NCI-H2196 treated with DMSO at 0.1 percent for 48 hours (cell line): ENCODE measurements around the gene CDK2.
A peak's percentile ranks its signal among the peaks of the same experiment; 100 is the strongest.
"Not testable (repeated sequence)": the region's sequence is repeated elsewhere in the genome, so short reads cannot be mapped to it uniquely, and the experiment has no call there.

Experiments
- DNase-seq: peaks from one replicate; lab custom pipeline; 2025; ENCODE audit not compliant: unreplicated experiment; lab: John Stamatoyannopoulos, UW

Gene CDK2

GRCh38 chr12:55978393-55978792 lies 11.8 kb downstream of the CDK2 start:
- DNase-seq = no peak

DNA sequence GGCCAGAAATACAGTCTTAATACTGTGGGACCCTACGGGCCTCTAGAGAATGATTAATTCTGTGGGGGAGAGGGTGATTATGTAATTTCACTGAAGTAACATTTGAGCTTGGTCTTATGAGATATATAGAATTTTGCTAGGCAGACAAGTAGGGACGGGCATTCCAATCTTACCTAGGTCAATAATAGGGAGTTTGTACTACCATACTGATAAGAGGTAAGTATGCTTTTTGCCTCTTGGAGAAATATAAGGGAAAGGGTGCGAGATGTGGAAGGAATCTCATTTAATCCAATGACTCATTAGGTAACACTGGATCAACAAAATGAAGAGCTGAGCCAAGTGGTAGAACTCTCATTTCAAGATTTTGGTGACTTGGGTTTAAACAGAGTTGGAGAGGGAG lies 12.4 kb downstream of the CDK2 start:
- no peak for DNase-seq

DNA sequence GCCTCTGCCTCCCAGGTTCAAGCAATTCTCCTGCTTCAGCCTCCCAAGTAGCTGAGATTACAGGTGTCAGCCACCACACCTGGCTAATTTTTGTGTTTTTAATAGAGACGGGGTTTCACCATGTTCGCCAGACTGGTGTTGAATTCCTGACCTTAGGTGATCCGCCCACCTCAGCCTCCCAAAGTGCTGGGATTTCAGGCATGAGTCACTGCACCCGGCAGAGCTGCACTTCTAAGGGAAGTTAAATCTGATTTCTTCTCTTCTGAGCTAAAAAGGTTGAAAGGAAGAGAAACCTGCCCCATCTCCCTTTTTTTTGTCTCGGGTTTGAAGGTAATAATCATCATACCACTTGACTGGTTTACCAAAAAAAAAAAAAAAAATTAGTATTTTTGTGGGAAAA lies 15.3 kb downstream of the CDK2 start:
- not testable (repeated sequence) for DNase-seq

GRCh38 chr12:55982319-55982936 lies 15.8 kb downstream of the CDK2 start:
- DNase-seq = no peak

- no peak for DNase-seq
These were observed 16.7 kb downstream of the CDK2 start for GRCh38 chr12:55983232-55983842.

DNA sequence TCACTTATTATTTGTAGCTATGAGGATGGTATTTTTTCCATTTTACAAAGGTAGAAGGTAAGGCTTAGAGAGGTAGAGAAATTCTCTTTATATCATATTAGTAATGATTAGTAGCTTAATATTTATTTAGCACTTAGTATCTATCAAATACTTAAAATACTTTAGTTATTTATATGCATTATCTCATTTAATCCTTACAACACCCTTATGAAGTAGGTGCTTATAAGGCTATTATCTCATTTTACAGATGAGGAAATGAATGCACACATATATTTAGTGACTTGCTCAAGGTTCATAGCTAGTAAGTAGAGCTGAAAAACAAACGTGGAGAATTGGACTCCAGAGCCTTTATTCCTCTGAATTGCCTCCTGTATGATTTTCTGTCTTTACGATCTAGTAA lies 18.2 kb downstream of the CDK2 start:
- no peak for DNase-seq

DNA sequence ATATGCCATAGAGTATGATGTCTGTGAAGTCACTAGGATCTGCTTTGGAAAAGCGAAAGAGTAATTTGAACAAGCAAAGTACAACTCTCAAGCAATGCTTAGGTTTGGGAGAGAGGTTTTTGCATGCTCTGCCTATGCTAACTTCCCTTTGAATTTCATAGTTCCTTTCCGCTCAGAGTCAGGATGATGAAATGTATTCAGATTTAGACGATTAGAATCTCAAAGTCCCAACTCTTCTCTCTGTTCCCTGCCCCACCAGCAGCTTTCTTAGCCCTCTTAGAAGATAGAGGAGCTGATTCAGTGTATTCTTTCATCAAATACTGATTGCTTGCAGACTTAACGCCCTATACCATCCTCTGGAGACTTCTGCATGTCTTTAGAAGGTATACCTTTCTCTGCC lies 18.7 kb downstream of the CDK2 start:
- DNase-seq = no peak

DNA sequence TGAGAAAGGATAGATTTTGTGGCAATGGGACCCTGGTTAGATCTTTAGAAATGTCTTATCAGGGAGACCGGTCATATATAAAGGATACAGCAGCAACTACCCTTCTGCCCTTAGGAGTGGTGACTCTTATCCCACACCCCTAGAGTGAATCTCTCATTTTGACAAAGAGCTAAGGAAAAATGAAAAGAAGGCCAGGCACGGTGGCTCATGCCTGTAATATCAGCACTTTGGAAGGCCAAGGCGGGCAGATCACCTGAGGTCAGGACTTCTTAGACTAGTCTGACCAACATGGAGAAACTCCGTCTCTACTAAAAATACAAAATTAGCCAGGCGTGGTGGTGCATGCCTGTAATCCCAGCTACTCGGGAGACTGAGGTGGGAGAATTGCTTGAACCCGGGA lies 19.3 kb downstream of the CDK2 start:
- DNase-seq = not testable (repeated sequence)

DNA sequence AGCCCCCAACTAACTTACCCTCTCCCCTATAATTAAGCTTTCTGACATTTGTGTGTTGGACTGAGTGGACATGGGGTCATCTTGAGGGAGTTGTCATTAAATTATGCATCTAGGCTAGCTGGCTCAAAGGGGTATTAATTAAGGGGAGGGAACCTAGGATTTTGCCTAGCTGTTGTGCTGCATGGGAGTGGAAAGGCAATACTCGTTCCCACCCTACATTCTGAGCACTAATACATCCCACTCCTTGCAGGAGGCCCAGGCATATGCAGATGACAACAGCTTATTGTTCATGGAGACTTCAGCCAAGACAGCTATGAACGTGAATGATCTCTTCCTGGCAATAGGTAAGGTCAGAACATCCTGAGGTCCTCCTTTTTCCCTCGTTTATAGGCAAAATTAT lies 24.5 kb downstream of the CDK2 start:
- DNase-seq = no peak

GRCh38 chr12:55993230-55993853 lies 26.7 kb downstream of the CDK2 start:
- no peak for DNase-seq

DNA sequence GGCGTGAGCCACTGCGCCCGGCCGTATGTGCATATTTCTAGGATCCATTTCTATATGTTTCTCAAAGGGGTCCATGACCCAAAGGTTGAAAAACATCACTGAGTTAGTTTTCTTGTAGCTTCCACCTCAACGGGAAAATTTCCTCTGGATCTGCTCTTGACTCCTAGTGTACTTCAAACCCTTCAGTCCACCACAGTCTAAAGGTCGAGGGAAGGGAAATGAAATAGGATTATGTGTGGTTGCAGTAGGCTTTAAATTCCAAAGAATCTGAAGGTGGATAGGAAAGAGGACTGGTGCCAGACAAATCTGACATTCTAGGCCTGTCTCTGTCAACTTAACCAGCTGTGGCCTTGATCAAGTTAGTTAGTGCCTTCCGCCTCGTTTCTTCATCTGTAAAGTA lies 28.7 kb downstream of the CDK2 start:
- DNase-seq = no peak

DNA sequence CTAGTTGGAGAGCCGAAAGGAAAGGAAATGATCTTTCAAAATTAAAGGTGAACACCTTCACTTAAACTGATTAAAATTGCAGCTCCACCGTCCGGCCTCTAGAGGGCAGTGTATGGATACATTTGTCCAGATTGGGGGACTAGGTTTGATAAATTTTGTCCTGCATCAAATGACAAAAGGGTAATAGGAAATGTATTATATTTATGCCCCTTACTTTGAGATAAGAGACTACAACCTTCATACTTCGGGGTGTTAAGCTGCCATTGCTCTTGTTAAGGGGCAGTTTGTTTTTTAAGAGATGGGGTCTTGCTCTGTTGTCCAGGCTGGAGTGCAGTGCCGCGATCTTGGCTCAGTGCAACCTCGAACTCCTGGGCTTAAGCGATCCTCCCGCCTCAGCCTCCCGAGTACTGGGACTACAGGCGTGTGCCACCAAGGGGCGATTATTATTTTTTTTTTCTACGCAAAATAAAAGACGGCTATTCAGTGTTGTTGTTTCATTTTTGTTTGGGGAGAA lies 29.6 kb downstream of the CDK2 start:
- DNase-seq = peak; percentile 44

DNA sequence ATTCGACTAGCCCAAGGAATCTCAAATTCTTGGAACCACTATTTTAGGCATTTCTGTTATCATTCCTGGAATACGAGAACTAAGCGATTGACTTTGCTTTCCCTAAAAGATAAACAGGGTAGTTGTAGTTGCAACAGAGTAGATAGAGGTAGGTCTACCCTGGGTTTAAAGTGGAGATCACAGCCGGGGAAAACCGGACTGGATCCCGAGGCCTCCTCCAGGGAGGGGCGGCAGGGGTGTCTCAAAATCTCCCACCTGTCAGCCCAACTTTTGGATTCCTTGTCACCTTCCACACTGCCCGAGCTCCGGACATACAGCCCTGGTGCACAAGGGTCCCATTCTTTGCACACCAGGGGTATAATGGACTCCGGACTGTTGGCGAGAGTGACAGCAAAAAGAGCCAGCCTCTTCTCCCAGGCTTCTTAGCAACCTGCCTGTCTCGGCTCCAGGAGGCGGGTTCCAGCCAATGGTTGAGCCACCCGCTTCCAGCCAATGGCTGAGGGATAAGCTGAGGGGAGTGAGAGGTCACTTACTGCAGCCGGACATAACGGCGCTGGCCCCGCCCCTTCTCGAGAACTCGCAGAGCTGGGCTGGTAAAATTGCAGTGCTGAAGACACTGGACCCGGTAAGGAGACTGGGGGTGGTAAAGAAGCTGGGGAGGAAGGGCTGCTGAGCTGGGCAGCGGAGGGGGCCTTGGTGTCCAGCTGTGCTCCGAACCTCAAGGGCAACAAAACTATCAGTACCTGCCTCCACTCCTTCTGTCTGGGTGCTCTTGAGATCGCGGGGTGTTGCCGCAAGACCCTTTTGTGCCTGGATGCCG lies 30.3 kb downstream of the CDK2 start, which contains the start of gene SUOX:
TSS of gene SUOX (plus strand) at position 562 of the 820 bp plus-strand sequence. CDS start 4,946 bp downstream, outside the sequence.
- DNase-seq = peak; percentile 96

DNA sequence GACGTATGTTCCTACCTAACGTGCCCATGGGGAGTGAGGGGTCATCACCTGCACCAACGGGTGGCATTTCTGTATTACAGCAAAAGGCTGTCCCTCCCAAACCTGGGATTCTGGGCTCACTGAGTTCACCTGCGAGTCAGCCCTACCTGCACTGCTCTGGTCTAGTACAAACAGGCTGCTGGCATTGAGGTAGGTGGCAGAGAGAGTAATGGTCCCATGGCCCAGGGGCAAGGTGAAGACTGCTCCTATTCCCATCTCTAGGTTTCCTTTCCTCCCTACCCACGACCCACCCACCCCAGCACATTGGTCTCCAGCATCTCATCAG lies 30.9 kb downstream of the CDK2 start:
- no peak for DNase-seq

GRCh38 chr12:55999522-55999921 lies 32.9 kb downstream of the CDK2 start:
- not testable (repeated sequence) for DNase-seq

GRCh38 chr12:55999999-56000540 lies 33.4 kb downstream of the CDK2 start:
- not testable (repeated sequence) for DNase-seq

DNA sequence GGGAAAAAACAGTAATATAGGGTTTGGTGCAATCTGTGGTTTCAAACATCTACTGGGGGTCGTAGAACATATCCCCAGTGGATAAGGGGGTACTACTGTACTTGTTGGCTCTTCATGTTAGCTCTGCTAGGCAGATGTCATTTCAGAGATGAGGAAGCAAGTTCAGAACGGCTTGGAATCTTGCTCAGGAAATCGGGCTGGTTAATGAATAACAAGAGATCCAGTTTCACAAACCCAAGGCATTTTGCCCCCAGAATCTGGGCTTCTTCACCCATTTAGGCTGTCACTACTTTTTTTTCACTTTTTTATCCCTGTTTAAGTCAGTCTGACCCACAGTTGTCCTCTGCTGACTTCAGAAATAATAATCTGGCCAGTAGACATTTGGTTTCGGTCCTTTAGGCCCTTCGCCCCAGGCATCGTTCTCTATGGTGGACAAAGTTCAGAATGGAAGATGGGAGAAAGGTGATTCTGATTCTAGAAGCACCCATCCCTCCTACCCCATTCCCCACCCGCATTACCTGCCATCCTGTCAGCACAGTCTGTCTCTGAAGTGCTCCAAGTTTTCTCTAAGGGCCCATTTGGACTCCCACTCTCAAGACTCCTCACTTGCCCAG lies 35.0 kb downstream of the CDK2 start:
- DNase-seq = no peak

- DNase-seq = not testable (repeated sequence)
These were observed 36.7 kb downstream of the CDK2 start for GRCh38 chr12:56003376-56003775.

- DNase-seq = no peak
These were observed 37.6 kb downstream of the CDK2 start for GRCh38 chr12:56004211-56004610.
